GM10248 (cell line): Measurements from ENCODE around the gene LDLRAD3.

Source experiments
- CTCF ChIA-PET: fragments of 300-600 bp; sonication (Branson Sonifier 250); formaldehyde crosslinking; extraction: SDS; loops from one replicate; lab custom pipeline; 2021; ENCODE audit warnings: antibody characterized with exemption; lab: Yijun Ruan, JAX
- POLR2A ChIA-PET: fragments of 350-650 bp; sonication (Branson Sonifier 250); formaldehyde crosslinking; extraction: SDS; loops from one replicate; lab custom pipeline; 2020; ENCODE audit warnings: antibody characterized with exemption; lab: Yijun Ruan, JAX
- DNase-seq: peaks from one replicate; pipeline ENCODE4 v3.0.0; 2012; ENCODE audit errors: extremely low spot score
- TF ChIP-seq, protein P1 (sequence below): IDR thresholded peaks from 2 replicates; pipeline ENCODE4 v1.5.1; 2012; ENCODE audit warnings: mild to moderate bottlenecking, low read depth; ENCODE audit errors: extremely low read depth, missing control alignments, control extremely low read depth

LDLRAD3 gene

DNA sequence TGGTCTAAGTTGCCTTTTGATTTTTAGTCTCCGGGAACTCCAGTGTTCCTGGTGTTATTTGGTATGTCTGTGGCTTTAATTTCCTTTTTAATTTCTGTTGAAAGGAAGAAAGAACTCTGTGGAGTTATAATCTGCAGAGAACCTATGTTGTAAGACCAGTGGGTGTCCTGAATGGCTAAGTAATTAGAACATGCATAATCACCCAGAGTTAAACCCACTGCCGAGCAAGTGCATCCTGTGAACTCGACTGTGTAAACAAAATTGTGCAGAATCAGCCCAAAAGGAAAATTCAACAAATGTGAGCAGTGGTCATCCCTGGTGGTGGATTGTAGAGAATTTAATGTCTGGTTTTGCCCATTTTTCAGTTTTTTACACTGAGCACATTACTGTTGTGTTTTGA lies 182.8 kb downstream of the LDLRAD3 start:
- TF ChIP-seq, protein P1, sequence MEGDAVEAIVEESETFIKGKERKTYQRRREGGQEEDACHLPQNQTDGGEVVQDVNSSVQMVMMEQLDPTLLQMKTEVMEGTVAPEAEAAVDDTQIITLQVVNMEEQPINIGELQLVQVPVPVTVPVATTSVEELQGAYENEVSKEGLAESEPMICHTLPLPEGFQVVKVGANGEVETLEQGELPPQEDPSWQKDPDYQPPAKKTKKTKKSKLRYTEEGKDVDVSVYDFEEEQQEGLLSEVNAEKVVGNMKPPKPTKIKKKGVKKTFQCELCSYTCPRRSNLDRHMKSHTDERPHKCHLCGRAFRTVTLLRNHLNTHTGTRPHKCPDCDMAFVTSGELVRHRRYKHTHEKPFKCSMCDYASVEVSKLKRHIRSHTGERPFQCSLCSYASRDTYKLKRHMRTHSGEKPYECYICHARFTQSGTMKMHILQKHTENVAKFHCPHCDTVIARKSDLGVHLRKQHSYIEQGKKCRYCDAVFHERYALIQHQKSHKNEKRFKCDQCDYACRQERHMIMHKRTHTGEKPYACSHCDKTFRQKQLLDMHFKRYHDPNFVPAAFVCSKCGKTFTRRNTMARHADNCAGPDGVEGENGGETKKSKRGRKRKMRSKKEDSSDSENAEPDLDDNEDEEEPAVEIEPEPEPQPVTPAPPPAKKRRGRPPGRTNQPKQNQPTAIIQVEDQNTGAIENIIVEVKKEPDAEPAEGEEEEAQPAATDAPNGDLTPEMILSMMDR = no peak
- ChIA-PET CTCF (no interaction called here), POLR2A (no interaction called here)
- no peak for DNase-seq

DNA sequence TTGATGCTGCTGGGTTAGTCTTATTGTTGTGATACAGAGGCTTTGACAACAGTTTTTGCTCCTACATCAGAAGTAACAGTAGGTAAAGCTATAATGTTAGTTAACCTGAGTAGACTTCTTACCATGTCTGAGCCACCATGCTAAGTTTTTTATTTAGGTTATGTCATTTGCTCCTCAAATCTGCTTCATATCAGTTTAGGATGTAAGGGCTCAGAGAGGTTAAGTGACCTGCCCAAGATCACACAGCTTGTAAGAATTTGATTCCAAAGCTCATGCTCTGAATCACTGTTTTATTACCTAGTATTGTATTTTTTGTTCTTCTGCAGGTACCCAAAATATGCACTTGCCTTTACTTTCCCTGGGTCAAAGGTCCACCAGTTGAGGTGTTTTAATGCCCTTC lies 183.7 kb downstream of the LDLRAD3 start:
- ChIA-PET POLR2A (no interaction called here), CTCF (interaction anchor here (1.0 to 1.6 kb wide), 2 partner anchors 305 to 512 kb away, joined by 4 read pairs; no protein-coding TSS in a partner anchor)
- no peak for DNase-seq
- TF ChIP-seq, protein P1 = no peak

DNA sequence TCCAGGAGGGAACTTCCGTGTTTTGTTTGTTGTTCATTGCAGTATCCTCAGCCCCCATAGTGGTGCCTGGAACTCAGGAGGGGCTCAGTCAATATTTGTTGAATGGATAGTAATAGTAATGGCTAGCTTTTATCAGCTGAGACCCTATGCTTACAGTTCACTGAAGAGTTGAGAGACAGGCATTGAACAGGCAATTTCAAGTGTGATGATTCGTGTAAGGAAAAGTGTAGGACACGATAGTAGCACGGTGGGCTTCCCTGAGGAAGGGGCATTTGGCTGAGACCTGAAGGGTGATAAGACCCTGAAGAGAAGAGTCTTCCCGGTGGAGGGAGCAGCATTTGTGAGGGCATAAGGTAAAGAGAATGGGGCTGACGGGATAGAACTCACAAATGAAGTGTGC lies 186.1 kb downstream of the LDLRAD3 start:
- ChIA-PET POLR2A (no interaction called here), CTCF (interaction anchor here (1.0 to 3.4 kb wide), 7 partner anchors 13 to 515 kb away, joined by 3 to 21 read pairs (median 7); no protein-coding TSS in a partner anchor)
- DNase-seq = no peak
- TF ChIP-seq, protein P1 = no peak

DNA sequence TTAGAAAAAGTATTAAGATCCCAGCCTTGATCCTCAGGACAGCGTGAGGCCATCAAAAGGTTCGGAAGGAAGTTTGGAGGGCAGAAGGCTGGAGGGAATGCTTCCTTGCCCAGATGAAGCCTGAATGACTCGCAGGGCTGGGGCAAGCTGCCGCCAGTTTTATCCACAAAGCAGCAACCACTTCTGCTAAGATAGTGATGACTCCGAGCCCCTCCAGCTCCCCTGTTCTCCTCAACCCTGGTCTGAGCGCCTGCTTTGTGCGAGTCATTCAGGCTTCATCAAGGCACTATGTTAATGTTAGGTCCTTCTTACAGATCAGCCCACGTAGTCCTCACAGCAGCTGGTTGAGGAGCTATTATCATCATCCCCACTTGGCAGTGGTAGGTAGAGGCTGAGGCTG lies 186.5 kb downstream of the LDLRAD3 start:
- TF ChIP-seq, protein P1 = no peak
- CTCF ChIA-PET = interaction anchor here (1.0 to 3.4 kb wide), 8 partner anchors 12 to 516 kb away, joined by 3 to 21 read pairs (median 6); no protein-coding TSS in a partner anchor
- DNase-seq = no peak
- POLR2A ChIA-PET = no interaction called here

DNA sequence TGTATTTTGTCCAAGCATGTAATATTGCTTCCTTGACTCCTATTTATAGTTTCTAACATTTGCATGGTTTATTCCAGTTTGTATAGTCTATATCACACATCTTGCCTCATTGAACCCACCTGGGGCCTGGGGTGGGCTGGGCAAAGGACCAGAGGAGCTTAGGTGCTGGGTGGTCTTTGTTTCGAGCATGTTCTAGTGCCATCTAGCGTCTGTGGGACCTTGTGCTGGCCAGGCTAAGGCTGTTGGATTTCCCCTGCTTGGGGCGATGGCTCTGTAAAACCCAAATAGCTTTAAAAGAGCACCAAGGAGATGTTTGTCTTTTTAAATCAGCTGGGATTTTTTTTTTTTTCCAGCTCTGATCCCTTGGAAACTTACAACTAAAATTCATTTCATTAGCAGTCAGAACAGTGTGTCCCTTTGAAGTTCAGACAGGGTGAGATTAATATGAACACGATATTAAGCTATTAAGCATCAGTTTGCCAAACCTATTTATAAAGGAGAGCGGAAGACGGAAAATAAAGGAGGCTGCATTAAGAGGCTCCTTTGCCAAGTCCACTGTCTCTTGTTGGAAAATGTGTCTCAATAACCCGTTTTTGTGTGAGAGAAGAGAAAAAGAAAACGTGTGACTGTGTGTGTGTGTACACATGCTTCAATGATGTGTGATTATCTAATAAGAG lies 188.0 kb downstream of the LDLRAD3 start:
- CTCF ChIA-PET = interaction anchor here (0.8 to 3.4 kb wide), 13 partner anchors 8 to 521 kb away, joined by 3 to 21 read pairs (median 4); partner anchors contain the start of gene FJX1
- POLR2A ChIA-PET = no interaction called here
- peak; percentile 45 for DNase-seq
- TF ChIP-seq, protein P1 = peak; percentile 82

DNA sequence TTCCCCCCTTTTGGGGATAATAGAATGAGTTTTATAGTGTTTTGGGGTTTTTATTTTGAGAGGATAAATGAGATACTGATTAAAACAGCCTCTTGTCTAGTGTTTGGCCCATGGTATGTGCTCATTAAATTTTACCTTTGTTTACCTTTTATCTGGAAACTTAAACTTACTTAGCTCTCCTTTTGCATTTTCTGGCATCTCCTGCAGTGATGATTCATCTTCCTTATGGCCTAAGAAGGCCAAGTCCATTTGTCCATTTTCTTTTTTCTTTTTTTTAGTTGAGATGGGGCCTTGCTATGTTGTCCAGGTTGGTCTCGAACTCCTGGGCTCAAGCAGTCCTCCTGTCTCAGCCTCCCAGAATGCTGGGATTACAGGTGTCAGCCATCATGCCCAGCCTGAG lies 189.1 kb downstream of the LDLRAD3 start:
- POLR2A ChIA-PET = no interaction called here
- CTCF ChIA-PET = interaction anchor here (1.5 to 3.4 kb wide), 4 partner anchors 10 to 522 kb away, joined by 4 to 21 read pairs (median 6); no protein-coding TSS in a partner anchor
- TF ChIP-seq, protein P1 = no peak
- no peak for DNase-seq
